Uterus (tissue), 2 donors: ENCODE measurements around the gene E2F2.

ENCODE experiments used
- POLR2A ChIP-seq, 2 donors: fragments of 450-650 bp; IDR thresholded peaks; one replicate each; pipeline ENCODE4 v1.6.1; 2016; ENCODE audit warnings: antibody characterized with exemption in 2 of 2, mild to moderate bottlenecking in 1 of 2, moderate library complexity in 1 of 2
- TF ChIP-seq, protein P1 (sequence below), 4 experiments: fragments of 200-600 bp in 2 of 4; fragments of 450-650 bp in 2 of 4; sonication (generic) in 2 of 4; IDR thresholded peaks; one replicate each; pipeline ENCODE4 v1.5.1; 2016 to 2019; ENCODE audit warnings: antibody characterized with exemption in 4 of 4, mild to moderate bottlenecking in 2 of 4, moderate library complexity in 1 of 4

DNA sequence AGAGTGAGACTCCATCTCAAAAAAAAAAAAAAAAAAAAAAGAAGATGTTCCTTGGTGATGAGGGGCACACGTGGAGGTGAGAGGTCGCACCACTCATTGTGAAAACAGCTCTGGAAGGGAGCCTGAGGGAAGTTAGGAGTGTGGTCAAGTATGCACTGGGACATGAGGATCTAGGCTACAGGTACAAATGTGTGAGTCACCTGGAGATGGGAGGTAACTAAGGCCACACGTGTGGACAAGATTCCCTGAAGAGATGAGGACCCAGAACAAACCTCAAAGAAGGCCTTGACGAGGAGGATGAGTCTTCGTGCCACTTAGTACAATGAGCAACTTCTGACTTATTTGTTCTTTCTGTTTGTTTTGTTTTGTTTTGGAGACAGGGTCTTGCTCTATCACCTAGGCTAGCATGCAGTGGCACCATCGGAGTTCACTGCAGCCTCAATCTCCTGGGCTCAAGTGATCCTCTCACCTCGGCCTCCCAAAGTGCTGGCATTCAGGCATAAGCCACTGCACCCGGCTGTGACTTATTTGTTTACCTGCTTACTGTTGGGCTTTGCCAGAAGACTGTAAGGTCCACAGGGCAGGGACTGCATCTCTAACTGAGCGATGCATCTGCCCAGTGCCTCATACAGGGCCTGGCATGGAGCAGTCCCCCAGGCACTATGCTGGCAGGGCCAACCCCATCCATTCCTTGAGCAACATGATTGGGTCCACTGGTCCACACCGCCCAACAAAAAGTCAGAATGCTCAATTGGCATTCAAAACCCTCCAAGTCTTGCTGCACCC, 53.5 kb downstream of the E2F2 start:
- TF ChIP-seq, protein P1, sequence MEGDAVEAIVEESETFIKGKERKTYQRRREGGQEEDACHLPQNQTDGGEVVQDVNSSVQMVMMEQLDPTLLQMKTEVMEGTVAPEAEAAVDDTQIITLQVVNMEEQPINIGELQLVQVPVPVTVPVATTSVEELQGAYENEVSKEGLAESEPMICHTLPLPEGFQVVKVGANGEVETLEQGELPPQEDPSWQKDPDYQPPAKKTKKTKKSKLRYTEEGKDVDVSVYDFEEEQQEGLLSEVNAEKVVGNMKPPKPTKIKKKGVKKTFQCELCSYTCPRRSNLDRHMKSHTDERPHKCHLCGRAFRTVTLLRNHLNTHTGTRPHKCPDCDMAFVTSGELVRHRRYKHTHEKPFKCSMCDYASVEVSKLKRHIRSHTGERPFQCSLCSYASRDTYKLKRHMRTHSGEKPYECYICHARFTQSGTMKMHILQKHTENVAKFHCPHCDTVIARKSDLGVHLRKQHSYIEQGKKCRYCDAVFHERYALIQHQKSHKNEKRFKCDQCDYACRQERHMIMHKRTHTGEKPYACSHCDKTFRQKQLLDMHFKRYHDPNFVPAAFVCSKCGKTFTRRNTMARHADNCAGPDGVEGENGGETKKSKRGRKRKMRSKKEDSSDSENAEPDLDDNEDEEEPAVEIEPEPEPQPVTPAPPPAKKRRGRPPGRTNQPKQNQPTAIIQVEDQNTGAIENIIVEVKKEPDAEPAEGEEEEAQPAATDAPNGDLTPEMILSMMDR (IDR thresholded peaks at IDR 0.05) = no peak
- no peak for TF ChIP-seq POLR2A (IDR thresholded peaks at IDR 0.05)
